Measurements from ENCODE around the gene NDUFC2. TPM values are rescaled to one million over a fixed set of nuclear protein-coding genes. Genes with fewer than 3 reads are reported as not detected.
"Not testable (repeated sequence)": the region's sequence is repeated elsewhere in the genome, so short reads cannot be mapped to it uniquely, and the experiment has no call there.

The NDUFC2 gene
- total and polyA plus RNA-seq, 2 donors from 2014 or later: 166 to 457 TPM

DNA sequence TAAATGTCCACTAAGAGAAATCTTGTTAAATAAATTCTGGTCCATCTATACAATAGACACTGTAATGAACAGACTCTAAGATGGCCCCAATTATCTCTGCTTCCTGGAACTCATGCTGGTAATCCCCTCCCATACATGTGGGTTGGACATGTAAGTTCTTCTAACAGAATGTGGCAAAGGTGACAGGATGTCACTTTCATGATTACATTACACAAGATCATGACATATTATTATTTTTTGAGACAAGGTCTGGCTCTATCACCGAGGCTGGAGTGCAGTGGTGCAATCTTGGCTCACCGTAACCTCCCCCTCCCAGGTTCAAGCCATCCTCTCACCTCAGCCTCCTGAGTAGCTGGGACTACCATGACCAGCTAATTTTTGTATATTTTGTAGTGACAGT, 14.6 kb upstream of the NDUFC2 start:
- H3K9ac ChIP-seq (ENCODE audit: low read length in 3 of 3): no peak overlapping the region
- H3K36me3 ChIP-seq (ENCODE audit: control insufficient read depth in 2 of 3, insufficient read depth in 3 of 3, low read length in 3 of 3): peaks cover 0 to 2% (median 0%) of the 10 kb centered on the region in 3 donors
- intact Hi-C loops (cut with DNase I): no loop called here
- no peak overlapping the region for H3K27ac ChIP-seq (ENCODE audit: low read depth in 2 of 2, low read length in 2 of 2)
- no peaks in the 10 kb centered on the region for H3K9me3 ChIP-seq (ENCODE audit: control insufficient read depth in 2 of 3, insufficient read depth in 1 of 3, low read length in 3 of 3)
- FAIRE-seq: no peak
- TF ChIP-seq, protein P1, sequence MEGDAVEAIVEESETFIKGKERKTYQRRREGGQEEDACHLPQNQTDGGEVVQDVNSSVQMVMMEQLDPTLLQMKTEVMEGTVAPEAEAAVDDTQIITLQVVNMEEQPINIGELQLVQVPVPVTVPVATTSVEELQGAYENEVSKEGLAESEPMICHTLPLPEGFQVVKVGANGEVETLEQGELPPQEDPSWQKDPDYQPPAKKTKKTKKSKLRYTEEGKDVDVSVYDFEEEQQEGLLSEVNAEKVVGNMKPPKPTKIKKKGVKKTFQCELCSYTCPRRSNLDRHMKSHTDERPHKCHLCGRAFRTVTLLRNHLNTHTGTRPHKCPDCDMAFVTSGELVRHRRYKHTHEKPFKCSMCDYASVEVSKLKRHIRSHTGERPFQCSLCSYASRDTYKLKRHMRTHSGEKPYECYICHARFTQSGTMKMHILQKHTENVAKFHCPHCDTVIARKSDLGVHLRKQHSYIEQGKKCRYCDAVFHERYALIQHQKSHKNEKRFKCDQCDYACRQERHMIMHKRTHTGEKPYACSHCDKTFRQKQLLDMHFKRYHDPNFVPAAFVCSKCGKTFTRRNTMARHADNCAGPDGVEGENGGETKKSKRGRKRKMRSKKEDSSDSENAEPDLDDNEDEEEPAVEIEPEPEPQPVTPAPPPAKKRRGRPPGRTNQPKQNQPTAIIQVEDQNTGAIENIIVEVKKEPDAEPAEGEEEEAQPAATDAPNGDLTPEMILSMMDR (IDR thresholded peaks at IDR 0.05; ENCODE audit: borderline replicate concordance, extremely low read depth, insufficient read depth): no peak
- H3K27me3 ChIP-seq (ENCODE audit: control insufficient read depth, insufficient read depth, low read length): no peaks in the 10 kb centered on the region
- no peaks in the 10 kb centered on the region for H3K4me1 ChIP-seq (ENCODE audit: control insufficient read depth in 2 of 3, insufficient read depth in 2 of 3, low read depth in 1 of 3, low read length in 3 of 3)
- no peak for DNase-seq
- H3K4me3 ChIP-seq (ENCODE audit: low read length in 3 of 3): no peak overlapping the region

DNA sequence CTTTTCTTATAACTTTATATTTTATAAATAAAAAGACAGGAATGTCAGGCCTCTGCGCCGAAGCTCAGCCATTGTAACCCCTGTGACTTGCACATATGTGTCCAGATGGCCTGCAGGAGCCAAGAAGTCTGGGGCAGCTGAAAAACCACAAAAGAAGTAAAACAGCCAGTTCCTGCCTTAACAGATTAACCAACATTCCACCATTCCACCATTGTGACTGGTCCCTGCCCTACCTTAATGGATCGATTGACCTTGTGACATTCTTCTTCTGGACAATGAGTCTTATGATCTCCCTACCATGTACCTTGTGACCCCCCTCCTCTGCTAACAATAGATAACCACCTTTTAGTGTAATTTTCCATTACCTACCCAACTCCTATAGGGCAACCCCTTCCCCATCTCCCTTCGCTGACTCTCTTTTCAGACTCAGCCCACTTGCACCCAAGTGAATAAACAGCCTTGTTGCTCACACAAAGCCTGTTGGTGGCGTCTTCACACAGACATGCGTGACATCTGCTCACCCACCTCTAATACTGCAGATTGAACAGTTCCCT, 6.9 kb upstream of the NDUFC2 start:
- H3K4me1 ChIP-seq (ENCODE audit: control insufficient read depth in 2 of 3, insufficient read depth in 2 of 3, low read depth in 1 of 3, low read length in 3 of 3); H3K9me3 ChIP-seq (ENCODE audit: control insufficient read depth in 2 of 3, insufficient read depth in 1 of 3, low read length in 3 of 3); DNase-seq; intact Hi-C loops (cut with DNase I); H3K36me3 ChIP-seq (ENCODE audit: control insufficient read depth in 2 of 3, insufficient read depth in 3 of 3, low read length in 3 of 3); H3K27ac ChIP-seq (ENCODE audit: low read depth in 2 of 2, low read length in 2 of 2); FAIRE-seq; H3K9ac ChIP-seq (ENCODE audit: low read length in 3 of 3); H3K4me3 ChIP-seq (ENCODE audit: low read length in 3 of 3); H3K27me3 ChIP-seq (ENCODE audit: control insufficient read depth, insufficient read depth, low read length): not testable (repeated sequence)

DNA sequence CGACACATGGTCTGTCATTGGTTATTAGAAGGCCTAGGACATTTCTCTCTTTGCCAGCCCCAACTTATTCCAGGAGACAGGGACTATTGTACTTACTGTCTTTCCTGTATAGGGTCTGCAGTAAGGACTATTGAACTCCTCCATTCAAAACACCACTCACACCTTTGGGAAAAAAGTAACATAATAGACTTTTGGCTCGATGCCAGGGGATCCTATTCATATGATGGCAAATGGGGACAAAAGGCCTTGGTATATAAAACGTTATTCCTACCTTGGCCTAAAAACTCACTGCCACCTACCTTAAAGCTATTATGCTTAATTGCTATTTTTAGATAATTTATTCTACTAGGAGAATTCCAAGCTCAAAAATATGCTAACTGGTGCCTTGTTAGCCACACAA, 6.3 kb upstream of the NDUFC2 start:
- FAIRE-seq (no peak), DNase-seq (no peak)
- Histone ChIP-seq H3K27me3 (ENCODE audit: control insufficient read depth, insufficient read depth, low read length) (no peaks in the 10 kb centered on the region), H3K9me3 (ENCODE audit: control insufficient read depth in 2 of 3, insufficient read depth in 1 of 3, low read length in 3 of 3) (no peaks in the 10 kb centered on the region), H3K36me3 (ENCODE audit: control insufficient read depth in 2 of 3, insufficient read depth in 3 of 3, low read length in 3 of 3) (no peaks in the 10 kb centered on the region), H3K4me3 (ENCODE audit: low read length in 3 of 3) (no peak overlapping the region), H3K4me1 (ENCODE audit: control insufficient read depth in 2 of 3, insufficient read depth in 2 of 3, low read depth in 1 of 3, low read length in 3 of 3) (no peaks in the 10 kb centered on the region), H3K27ac (ENCODE audit: low read depth in 2 of 2, low read length in 2 of 2) (no peak overlapping the region), H3K9ac (ENCODE audit: low read length in 3 of 3) (no peak overlapping the region)
- TF ChIP-seq, protein P1 (IDR thresholded peaks at IDR 0.05; ENCODE audit: borderline replicate concordance, extremely low read depth, insufficient read depth): no peak
- intact Hi-C loops (cut with DNase I): no loop called here

DNA sequence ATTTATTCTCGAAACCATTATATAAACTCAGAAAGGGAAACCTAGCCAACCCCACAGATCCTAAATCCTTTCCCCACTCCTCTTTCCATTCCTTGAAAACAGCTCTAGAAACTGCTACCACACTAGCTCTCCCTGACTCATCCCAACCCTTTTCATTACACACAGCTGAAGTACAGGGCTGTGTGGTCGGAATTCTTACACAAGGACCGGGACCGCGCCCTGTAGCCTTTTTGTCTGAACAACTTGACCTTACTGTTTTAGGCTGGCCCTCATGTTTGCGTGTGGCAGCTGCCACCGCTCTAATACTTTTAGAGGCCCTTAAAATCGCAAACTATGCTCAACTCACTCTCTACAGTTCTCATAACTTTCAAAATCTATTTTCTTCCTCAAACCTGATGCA, 4.8 kb upstream of the NDUFC2 start:
- FAIRE-seq; H3K27me3 ChIP-seq (ENCODE audit: control insufficient read depth, insufficient read depth, low read length); H3K9me3 ChIP-seq (ENCODE audit: control insufficient read depth in 2 of 3, insufficient read depth in 1 of 3, low read length in 3 of 3); intact Hi-C loops (cut with DNase I); DNase-seq; H3K4me1 ChIP-seq (ENCODE audit: control insufficient read depth in 2 of 3, insufficient read depth in 2 of 3, low read depth in 1 of 3, low read length in 3 of 3); H3K4me3 ChIP-seq (ENCODE audit: low read length in 3 of 3); H3K9ac ChIP-seq (ENCODE audit: low read length in 3 of 3); H3K27ac ChIP-seq (ENCODE audit: low read depth in 2 of 2, low read length in 2 of 2); H3K36me3 ChIP-seq (ENCODE audit: control insufficient read depth in 2 of 3, insufficient read depth in 3 of 3, low read length in 3 of 3): not testable (repeated sequence)
